ENCODE results near the gene EPS8L1.
A peak's percentile ranks its signal among the peaks of the same experiment; 100 is the strongest.

Gene EPS8L1

DNA sequence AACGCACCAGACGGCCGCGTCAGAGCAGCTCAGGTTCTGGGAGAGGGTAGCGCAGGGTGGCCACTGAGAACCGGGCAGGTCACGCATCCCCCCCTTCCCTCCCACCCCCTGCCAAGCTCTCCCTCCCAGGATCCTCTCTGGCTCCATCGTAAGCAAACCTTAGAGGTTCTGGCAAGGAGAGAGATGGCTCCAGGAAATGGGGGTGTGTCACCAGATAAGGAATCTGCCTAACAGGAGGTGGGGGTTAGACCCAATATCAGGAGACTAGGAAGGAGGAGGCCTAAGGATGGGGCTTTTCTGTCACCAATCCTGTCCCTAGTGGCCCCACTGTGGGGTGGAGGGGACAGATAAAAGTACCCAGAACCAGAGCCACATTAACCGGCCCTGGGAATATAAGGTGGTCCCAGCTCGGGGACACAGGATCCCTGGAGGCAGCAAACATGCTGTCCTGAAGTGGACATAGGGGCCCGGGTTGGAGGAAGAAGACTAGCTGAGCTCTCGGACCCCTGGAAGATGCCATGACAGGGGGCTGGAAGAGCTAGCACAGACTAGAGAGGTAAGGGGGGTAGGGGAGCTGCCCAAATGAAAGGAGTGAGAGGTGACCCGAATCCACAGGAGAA is 39.9 kb downstream of the EPS8L1 start:
- DNase-seq (ENCODE audit: low read depth): no peak

DNA sequence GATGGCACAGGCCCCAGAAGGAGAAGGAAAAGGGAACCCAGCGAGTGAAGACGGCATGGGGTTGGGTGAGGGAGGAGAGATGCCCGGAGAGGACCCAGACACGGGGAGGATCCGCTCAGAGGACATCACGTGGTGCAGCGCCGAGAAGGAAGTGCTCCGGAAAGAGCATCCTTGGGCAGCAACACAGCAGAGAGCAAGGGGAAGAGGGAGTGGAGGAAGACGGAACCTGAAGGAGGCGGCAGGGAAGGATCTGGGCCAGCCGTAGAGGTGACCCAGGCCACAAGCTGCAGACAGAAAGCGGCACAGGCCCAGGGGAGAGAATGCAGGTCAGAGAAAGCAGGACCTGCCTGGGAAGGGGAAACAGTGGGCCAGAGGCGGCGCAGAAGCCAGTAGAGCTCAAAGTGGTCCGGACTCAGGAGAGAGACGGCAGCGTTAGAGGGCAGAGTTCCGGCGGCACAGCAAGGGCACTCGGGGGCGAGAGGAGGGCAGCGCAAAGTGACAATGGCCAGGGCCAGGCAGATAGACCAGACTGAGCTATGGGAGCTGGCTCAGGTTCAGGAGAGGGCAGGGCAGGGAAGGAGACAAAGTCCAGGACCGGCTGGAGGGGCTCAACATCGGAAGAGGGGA is 40.7 kb downstream of the EPS8L1 start:
- no peak for DNase-seq (ENCODE audit: low read depth)

DNA sequence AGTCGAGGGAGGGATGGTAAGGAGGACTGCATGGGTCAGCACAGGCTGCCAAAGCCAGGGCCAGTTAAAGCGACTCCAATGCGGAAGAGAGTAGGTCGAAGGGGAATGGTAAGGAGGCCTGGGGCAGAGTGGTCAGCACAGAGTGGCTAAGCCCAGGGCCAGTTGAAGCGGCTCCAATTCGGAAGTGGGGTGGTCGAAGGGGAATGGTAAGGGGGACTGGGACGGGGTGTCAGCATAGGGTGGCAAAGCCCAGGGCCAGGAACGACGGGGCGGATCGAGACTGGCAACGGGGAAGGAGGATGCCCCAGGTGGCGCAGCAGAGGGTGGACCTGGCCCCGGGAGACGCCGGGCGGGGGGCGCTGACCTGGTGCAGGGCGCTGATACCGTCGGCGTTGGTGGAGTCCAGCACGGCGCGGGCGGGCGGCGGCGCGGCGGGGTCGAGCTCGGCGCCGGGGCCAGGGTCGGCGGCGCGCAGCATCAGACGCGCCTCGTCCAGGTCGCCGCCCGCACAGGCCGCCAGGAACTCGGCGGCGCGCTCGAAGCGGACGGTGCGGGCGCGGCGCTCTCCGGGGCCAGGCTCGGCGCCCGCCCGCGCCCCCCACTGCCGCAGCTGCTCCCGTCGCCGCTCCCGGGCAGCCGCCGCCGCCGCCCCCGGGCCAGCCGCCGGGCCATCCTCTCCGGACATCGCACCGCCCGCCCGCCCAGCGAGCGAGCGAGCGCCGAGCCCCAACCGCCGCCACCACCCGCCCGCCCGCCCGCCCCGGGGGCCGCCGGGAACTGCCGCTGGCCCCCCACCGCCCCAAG is 41.4 kb downstream of the EPS8L1 start, which contains the start of gene PPP1R12C:
Gene PPP1R12C (minus strand): TSS at position 779 of the 804 bp plus-strand sequence. CDS start 94 bp downstream, at position 685.
- DNase-seq (ENCODE audit: low read depth): no peak

DNA sequence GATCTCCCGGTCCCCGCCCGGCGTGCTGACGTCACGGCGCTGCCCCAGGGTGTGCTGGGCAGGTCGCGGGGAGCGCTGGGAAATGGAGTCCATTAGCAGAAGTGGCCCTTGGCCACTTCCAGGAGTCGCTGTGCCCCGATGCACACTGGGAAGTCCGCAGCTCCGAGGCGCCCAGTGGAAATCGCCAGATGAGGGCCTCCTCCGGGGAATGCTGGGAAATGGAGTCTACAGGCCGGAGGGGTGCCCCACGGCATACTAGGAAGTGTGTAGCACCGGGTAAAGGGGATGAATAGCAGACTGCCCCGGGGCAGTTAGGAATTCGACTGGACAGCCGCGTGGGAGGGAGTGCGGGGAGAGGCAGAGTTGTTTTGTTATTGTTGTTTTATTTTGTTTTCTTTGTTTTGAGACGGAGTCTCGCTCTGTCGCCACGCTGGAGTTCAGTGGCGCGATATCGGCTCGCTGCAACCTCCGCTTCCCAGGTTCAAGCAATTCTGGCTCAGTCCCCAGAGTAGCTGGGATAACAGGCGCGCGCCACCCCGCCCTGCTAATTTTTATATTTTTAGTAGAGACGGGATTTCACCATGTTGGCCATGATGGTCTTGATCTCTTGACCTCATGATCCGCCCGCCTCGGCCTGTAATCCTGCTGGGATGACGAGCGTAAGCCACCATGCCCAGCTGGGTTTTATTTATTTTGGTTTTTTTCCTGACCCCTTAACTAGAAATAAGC is 42.2 kb downstream of the EPS8L1 start:
- peak; percentile 98 for DNase-seq (ENCODE audit: low read depth)

DNA sequence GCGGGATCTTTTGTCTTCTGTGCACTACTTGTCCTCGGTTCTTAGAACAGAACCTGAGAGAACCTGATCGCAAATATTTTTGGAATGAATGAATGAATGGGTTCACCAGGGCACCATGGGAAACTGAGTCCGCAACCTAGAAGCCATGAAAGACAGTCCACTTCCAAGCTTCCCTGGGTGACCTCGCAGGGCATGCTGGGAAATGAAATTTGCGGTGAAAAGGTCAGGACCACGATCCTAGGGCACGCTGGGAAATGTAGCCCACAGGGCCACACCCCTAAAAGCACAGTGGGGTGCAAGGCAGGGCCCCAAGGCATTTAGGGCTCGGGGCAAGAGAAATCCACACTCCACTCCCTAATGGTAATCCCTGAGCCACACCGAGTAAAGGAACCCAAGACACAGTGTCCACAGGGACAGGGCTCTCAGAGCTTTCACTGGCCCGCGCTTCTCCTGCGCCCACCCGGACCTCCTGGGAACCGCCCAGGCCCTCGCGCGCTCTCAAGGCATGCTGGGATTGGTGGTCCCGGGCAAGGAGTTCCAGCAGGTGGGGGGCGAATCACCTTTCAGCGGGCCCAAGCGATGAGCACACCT is 42.8 kb downstream of the EPS8L1 start:
- DNase-seq (ENCODE audit: low read depth): no peak

DNA sequence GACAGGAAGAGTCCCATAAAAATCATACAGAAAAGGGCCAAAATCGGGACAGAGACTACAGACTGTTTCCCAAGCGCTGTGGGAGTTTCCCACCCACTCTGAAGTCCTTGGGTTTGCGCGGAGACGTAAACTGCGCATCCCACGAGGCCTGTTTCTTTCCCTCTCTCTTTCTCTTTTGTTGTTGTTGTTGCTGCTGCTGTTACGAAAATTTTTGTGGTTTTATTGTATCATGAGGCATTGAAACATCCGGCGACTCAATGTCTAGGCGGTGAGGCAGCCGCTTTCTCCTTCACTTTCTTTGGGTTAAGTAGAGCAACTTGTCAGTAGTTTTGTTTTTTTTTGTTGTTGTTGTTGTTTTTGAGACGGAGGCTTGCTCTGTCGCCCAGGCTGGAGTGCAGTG is 43.4 kb downstream of the EPS8L1 start:
- DNase-seq (ENCODE audit: low read depth): no peak

DNA sequence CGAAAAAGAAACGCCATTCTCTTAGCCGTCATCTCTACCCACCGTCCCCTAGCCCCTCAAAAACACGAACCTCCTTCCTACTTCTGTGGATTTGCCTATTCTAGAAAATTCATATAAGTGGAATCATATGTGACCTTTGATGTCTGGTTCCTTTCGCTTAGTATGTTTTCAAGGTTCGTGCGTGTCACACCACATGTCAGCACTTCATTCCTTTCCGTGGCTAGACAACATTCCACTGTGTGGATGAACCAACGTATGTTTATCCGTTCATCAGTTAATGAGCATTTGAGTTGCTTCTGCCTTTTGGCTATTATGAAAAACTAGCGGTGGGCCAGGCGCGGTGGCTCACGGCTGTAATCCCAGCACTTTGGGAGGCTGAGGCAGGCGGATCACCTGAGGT is 55.8 kb downstream of the EPS8L1 start:
- no peak for DNase-seq (ENCODE audit: low read depth)

DNA sequence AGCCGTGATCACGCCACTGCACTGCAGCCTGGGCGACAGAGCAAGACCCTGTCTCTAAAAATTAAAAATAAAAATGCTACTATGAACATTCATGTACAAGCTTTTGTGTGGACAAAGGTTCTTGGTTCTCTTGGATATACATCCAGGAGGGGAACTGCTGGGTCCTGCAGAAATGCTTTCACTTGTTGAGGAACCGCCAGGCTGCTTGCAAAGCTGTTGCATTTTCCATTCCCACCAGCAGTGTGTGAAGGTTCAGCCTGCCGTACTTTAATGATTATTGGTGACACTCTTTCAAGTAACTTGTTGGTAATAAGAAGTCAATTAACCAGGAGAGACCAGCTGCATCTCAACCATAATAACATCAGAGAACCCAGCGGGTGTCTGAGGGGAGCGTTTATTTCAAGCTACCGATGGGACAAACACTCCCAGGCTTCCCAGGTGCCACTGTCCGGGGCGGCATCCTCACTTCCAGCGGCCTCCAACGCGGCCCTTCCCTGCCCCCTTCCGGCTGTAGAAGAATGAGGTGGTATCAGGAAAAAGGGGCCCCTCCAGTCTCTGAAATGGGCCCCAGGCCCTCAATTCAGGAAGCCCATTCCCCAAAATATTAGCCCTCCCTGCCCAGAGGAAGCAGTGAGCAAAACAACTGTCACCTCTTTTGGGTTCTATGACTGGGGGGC is 56.9 kb downstream of the EPS8L1 start:
- DNase-seq (ENCODE audit: low read depth): no peak

DNA sequence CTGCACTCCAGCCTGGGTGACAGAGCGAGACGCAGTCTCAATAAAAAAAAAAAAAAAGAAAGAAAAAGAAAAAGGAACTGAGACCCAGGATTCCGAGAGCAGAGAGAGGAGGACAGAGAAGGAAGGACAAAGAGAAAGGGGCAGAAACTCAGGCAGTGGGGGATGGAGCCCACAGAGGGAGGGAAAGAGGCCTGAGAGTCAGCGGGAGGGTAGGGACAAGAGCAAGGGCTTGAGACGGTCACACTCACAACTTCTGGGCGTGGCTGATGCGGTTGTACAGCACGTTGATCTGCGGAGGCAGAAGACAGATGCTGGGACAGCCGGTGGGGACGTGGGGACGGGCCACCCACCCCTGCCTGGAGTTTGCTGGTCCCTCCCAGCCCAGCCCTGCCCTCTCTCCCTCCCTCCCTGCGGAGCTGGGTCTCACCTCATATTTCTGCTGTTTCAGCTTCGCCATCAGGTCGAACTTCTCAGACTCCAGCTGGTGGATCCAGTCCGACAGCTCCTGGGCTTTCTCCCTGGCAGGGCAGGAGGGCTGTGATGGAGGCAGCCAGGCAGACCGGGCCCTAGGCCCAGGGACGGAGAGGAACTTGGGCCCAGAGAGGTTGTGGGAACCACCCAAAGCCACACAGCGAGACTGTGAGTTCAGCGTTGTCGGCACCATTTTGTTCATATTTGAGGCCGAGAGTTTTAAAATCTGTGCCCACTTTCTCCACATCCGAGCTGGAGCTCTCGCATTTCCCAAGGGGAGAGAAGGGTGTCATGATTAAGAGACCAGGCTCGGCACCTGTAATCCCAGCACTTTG is 58.2 kb downstream of the EPS8L1 start:
- no peak for DNase-seq (ENCODE audit: low read depth)

DNA sequence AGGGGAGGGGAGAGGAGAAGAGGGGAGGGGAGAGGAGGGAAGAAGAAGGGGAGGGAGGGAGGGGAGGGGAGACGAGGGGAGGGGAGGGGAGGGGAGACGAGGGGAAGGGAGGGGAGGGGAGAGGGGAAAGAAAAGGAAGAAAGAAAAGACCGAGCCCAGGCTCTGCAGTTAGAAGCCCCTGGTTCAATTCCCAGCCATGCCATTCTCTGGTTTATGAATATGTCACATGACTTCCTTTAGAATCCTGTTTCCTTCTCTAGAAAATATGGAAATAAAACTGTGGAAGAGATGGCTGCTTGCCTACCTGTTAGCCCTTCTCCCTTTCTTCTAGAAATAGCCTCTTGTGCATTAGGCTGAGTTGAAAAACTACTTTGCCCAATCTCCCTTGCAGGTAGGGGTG is 59.1 kb downstream of the EPS8L1 start:
- no peak for DNase-seq (ENCODE audit: low read depth)

DNA sequence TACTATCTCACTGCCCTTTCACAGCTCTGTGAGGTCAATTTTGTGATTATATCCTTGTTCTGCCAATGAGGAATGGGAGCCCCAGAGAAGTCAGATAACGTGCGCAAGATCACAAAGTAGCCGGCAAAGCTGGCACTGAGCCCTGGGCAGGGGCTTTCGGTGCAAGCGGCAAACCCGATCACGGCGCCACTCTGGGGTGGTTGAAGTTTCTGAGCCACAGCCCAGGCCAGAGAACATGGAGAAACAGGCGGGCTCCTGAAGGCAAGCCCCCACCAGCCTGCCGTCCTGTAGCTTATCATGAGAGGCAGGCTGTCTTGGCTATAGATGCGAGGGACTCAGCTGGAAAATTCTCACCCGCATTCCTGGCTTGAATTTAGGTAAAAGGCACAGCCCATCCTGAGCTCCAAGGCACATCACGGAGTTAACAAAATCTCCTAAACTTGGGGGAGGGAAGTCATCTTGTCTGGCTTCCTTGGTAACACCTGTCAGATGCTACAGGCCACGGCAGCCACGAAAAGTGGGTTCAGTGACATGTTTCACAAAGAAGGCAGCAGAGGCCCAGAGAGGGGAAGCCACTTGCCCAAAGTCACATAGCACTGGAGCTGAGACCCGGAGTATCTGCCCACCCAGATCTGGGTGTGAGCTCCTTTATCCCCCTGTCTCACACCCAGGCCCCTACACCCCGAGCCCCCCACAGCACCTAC is 60.9 kb downstream of the EPS8L1 start:
- no peak for DNase-seq (ENCODE audit: low read depth)

Measured in HS-27A (cell line).